ENCODE measurements around the gene ST6GALNAC6. TPM values are rescaled to one million over a fixed set of nuclear protein-coding genes. Genes with fewer than 3 reads are reported as not detected.

The ST6GALNAC6 gene
- total and polyA plus RNA-seq, 4 donors, result 22.5 to 40.4 (median 32.3) TPM

GRCh38 chr9:127947841-127948710 is 48.7 kb upstream of the ST6GALNAC6 start:
- no peaks in the 10 kb centered on the region for H3K27me3 ChIP-seq (ENCODE audit: control insufficient read depth in 4 of 4, insufficient read depth in 4 of 4, low read length in 3 of 4)
- peaks cover 2 to 14% (median 8%) of the 10 kb centered on the region in 4 donors for H3K4me1 ChIP-seq (ENCODE audit: control insufficient read depth in 4 of 4, insufficient read depth in 4 of 4, low read length in 3 of 4)
- DNase-seq (ENCODE audit: low spot score), result no peak
- 89% methylated on average over 17 of the region's 17 CpGs for WGBS
- peaks cover 2 to 36% (median 15%) of the 10 kb centered on the region in 4 donors for H3K36me3 ChIP-seq (ENCODE audit: control insufficient read depth in 4 of 4, insufficient read depth in 3 of 4, low read depth in 1 of 4, low read length in 3 of 4)
- no peak overlapping the region for H3K27ac ChIP-seq (ENCODE audit: low read depth in 1 of 2, low read length in 2 of 2)
- TF ChIP-seq NR2F2 (IDR thresholded peaks at IDR 0.05) (no peak), YY1 (IDR thresholded peaks at IDR 0.05) (no peak), JUND (IDR thresholded peaks at IDR 0.05) (no peak), ATF3 (IDR thresholded peaks at IDR 0.05) (no peak)
- TF ChIP-seq, protein P1, sequence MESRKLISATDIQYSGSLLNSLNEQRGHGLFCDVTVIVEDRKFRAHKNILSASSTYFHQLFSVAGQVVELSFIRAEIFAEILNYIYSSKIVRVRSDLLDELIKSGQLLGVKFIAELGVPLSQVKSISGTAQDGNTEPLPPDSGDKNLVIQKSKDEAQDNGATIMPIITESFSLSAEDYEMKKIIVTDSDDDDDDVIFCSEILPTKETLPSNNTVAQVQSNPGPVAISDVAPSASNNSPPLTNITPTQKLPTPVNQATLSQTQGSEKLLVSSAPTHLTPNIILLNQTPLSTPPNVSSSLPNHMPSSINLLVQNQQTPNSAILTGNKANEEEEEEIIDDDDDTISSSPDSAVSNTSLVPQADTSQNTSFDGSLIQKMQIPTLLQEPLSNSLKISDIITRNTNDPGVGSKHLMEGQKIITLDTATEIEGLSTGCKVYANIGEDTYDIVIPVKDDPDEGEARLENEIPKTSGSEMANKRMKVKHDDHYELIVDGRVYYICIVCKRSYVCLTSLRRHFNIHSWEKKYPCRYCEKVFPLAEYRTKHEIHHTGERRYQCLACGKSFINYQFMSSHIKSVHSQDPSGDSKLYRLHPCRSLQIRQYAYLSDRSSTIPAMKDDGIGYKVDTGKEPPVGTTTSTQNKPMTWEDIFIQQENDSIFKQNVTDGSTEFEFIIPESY (IDR thresholded peaks at IDR 0.05), result no peak
- H3K9ac ChIP-seq (ENCODE audit: low read depth in 1 of 2, low read length in 2 of 2), result no peak overlapping the region
- no peak overlapping the region for H3K4me3 ChIP-seq (ENCODE audit: low read depth in 1 of 3, low read length in 3 of 3)
- H3K9me3 ChIP-seq (ENCODE audit: control insufficient read depth in 4 of 4, low read length in 3 of 4), result no peaks in the 10 kb centered on the region

DNA sequence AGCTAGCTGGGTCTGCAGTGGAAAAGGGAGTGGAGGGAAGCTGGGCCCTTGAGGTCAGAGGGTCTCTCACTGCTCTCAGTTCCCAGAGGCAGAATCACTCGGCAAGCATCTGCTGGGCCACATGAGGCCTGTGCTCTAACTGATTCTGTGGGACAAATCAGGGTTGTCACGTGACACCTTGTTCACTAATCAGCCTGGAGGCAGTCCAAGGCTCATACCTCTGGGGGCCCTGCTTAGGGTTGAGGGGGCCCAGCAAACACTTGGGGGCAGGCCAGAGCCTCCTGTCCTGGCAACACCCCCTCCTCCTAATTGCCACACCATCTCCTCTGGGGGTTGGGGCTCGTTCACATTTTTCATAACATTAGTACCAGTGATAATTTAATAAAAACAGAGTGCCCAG is 47.3 kb upstream of the ST6GALNAC6 start:
- H3K4me1 ChIP-seq (ENCODE audit: control insufficient read depth in 4 of 4, insufficient read depth in 4 of 4, low read length in 3 of 4), result peaks cover 0 to 6% (median 2%) of the 10 kb centered on the region in 4 donors
- WGBS, result 77% methylated on average over 3 of the region's 3 CpGs
- H3K4me3 ChIP-seq (ENCODE audit: low read depth in 1 of 3, low read length in 3 of 3), result no peak overlapping the region
- H3K27me3 ChIP-seq (ENCODE audit: control insufficient read depth in 4 of 4, insufficient read depth in 4 of 4, low read length in 3 of 4), result no peaks in the 10 kb centered on the region
- H3K36me3 ChIP-seq (ENCODE audit: control insufficient read depth in 4 of 4, insufficient read depth in 3 of 4, low read depth in 1 of 4, low read length in 3 of 4), result peaks cover 9 to 45% (median 17%) of the 10 kb centered on the region in 4 donors
- H3K27ac ChIP-seq (ENCODE audit: low read depth in 1 of 2, low read length in 2 of 2), result no peak overlapping the region
- H3K9ac ChIP-seq (ENCODE audit: low read depth in 1 of 2, low read length in 2 of 2), result no peak overlapping the region
- H3K9me3 ChIP-seq (ENCODE audit: control insufficient read depth in 4 of 4, low read length in 3 of 4), result no peaks in the 10 kb centered on the region
- no peak for TF ChIP-seq NR2F2 (IDR thresholded peaks at IDR 0.05)
- TF ChIP-seq ATF3 (IDR thresholded peaks at IDR 0.05), result no peak
- TF ChIP-seq, protein P2, sequence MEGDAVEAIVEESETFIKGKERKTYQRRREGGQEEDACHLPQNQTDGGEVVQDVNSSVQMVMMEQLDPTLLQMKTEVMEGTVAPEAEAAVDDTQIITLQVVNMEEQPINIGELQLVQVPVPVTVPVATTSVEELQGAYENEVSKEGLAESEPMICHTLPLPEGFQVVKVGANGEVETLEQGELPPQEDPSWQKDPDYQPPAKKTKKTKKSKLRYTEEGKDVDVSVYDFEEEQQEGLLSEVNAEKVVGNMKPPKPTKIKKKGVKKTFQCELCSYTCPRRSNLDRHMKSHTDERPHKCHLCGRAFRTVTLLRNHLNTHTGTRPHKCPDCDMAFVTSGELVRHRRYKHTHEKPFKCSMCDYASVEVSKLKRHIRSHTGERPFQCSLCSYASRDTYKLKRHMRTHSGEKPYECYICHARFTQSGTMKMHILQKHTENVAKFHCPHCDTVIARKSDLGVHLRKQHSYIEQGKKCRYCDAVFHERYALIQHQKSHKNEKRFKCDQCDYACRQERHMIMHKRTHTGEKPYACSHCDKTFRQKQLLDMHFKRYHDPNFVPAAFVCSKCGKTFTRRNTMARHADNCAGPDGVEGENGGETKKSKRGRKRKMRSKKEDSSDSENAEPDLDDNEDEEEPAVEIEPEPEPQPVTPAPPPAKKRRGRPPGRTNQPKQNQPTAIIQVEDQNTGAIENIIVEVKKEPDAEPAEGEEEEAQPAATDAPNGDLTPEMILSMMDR (IDR thresholded peaks at IDR 0.05; ENCODE audit: low read depth, low read length, missing input control), result no peak
- no peak for TF ChIP-seq JUND (IDR thresholded peaks at IDR 0.05)
- no peak for TF ChIP-seq FOXA1 (IDR thresholded peaks at IDR 0.05)
- TF ChIP-seq, protein P1 (IDR thresholded peaks at IDR 0.05), result no peak
- no peak for TF ChIP-seq HNF4G (IDR thresholded peaks at IDR 0.05)
- no peak for TF ChIP-seq FOXA2 (IDR thresholded peaks at IDR 0.05)
- TF ChIP-seq, protein P3, sequence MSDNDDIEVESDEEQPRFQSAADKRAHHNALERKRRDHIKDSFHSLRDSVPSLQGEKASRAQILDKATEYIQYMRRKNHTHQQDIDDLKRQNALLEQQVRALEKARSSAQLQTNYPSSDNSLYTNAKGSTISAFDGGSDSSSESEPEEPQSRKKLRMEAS (IDR thresholded peaks at IDR 0.05), result no peak
- TF ChIP-seq HNF4A (conservative IDR thresholded peaks at IDR 0.05), result no peak
- no peak for DNase-seq (ENCODE audit: low spot score)
